GM19043 (cell line): ENCODE results near the gene UGGT1.

Source experiments
- ATAC-seq: cut with Tn5 transposase; IDR thresholded peaks from one replicate; pipeline ENCODE4 v1.9.1; 2021; ENCODE audit warnings: low read depth; ENCODE audit not compliant: unreplicated experiment

The UGGT1 gene

DNA sequence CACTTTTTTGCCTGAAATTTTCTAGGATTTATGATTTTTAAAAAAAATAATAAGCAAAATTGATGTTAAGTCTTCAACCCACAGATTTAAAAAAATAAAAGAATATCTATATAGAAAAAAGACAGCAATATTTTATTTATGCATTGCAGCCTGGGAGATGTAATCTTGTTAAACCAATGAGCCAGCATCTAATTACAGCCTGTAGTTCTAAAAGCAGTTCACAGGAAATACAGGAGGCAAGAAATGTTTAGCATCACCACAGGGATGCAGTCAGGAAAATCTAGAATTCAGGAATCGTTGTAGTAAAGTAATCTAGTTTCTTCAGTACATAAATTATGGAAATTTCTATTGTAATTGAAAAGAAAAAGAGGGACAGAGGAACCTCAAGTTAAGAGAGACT lies 17.2 kb downstream of the UGGT1 start:
- no peak for ATAC-seq

DNA sequence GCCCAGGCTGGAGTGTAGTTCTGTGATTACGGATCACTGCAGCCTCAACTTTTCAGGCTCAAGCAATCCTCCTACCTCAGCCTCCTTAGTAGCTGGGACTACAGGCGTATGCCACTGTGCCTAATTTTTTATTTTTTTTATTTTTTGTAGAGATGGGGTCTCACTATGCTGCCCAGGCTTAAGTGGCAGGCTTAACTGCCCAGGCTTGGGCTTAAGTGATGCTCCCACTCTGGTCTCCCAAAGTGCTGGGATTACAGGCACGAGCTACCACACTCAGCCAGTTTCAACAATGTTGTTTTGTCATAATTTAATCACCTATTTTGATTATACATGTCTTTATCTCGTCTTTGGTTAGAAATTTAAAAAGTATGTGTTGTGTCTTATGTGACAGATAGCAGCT lies 18.2 kb downstream of the UGGT1 start:
- ATAC-seq: no peak

DNA sequence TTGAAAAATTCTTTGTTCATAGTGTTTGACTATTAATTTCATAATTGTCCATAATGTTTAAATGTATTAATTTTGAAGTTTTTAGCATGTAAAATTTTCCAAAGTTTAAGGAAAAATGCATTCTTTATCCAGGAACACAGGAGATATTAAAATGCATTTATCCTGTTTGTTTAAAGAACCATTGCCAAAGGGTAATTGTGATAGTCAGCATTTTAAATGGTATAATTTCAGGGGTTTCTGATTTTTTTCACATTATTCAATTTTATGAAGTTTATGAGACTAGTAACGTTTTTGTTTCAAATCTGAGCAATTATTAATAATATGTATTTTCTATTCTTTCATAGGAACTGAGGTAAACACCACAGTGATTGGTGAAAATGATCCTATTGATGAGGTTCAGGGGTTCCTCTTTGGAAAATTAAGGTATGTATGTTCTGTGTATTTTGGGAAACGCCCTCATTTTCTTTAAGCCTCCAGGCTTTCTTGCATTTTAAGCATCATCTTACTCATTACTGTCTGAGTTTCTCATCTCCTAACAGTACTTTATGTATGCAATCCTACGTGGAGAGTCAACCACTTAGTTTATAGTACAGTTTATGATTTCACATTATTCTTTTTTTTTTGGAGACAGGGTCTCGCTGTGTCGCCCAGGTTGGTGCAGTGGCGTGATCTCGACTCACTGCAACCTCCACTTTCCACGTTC lies 25.1 kb downstream of the UGGT1 start:
- no peak for ATAC-seq

DNA sequence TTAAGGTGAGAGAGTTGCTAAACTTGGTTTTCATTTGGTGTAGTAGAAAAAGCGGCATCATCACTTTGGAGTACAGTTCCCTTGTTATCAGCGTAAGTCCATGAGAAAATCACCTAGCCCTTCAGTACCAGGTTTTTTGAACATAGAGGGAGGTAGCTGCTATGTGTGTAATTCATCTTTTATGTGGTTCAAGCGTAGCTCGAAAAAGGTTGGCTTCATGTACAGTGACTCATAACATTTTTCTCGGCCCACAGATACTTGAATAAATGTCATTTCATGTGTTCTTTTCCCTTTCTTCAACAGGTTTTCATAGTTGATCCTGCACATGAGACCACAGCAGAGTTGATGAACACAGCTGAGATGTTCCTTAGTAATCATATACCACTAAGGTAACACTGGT lies 43.6 kb downstream of the UGGT1 start:
- ATAC-seq: no peak

DNA sequence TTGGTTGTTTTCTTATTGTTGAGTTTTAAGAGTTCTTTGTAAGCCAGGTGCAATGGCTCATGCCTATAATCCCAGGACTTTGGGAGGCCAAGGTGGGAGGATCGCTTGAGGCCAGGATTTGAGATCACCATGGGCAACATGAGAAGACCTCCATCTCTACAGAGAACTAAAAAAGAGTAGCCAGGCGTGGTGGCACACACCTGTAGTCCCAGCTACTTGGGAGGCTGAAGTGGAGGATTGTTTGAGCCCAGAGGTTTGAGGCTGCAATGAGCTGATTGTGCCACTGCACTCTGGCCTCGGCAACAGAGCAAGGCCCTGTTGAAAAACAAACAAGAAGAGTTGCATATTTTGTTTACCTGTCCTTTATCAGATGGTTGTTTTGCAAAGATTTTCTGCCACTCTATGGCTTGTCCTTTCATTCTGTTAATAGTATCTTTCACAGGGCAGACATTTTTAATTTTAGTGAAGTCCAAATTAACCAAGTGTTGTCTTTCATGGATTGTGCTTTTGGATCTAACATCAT lies 46.2 kb downstream of the UGGT1 start:
- ATAC-seq: no peak

DNA sequence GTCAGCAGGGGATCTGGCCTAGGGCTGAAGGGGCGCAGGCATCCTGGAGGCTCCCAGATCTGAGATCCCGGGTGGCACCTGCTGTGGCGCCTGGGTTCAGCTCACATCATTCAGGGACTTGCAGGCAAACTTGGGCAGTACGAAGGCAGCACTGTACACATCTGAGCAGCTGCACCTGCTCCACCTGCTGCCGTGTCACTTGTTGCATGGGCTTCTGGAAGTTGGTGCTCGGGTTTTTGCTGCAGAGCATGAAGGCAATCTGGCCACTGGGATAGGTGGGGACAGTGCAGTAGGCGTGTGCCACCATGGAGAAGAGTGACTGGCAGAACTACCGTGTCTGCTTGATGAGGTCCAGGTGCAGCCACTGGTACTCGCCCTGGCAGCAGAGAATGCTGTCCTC lies 48.6 kb downstream of the UGGT1 start:
- ATAC-seq: no peak

DNA sequence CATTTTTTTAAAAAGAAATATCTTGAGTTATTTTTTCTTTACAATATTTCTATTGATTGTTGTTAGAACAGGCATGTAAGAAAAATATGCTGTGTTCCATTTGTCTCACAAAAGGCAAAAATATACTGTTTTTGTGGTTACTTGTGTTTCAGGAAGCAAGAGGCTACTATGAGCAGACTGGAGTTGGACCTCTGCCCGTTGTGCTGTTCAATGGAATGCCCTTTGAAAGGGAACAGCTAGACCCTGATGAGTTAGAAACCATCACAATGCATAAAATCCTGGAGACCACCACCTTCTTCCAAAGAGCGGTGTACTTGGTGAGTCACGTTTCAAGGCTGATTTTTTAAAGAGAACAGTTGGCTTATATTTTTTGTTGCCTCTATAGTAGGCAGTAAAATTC lies 54.7 kb downstream of the UGGT1 start:
- ATAC-seq: no peak

DNA sequence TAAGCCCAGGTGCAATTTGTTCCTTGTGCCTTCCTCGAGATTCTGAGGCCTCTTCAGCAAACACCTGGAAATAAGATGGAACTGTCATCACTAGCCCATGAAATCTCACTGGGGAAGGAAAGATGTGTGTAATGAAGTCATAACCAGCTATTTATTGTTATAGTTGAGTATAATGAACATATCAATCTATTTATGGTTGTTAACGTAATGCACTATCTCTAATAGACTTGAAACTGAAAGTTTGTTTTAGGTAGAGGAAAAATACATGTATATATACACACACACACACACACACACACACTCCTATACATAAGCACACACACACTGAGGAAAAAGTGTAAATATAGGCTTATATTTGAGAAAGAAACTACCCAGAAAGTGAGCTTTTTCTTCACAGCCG lies 62.8 kb downstream of the UGGT1 start:
- no peak for ATAC-seq

DNA sequence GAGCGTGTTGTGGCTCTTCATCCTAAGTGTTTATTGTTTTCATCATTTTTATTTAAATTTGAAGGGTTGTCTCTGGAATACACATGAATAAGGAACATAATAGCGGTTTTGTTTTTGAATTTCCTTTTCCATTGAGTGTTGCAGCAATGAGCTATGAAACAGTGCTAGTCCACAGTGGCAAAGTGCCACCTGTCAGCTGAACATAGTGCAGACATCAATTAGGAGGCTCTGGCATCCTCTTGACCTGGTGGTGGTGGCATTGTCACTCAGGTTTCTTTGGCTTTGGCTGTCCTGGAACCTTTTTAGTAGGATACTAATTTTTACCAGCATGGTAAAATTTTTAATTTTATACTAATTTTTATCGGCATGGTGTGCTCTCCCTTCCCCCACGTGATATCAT lies 63.2 kb downstream of the UGGT1 start:
- no peak for ATAC-seq

DNA sequence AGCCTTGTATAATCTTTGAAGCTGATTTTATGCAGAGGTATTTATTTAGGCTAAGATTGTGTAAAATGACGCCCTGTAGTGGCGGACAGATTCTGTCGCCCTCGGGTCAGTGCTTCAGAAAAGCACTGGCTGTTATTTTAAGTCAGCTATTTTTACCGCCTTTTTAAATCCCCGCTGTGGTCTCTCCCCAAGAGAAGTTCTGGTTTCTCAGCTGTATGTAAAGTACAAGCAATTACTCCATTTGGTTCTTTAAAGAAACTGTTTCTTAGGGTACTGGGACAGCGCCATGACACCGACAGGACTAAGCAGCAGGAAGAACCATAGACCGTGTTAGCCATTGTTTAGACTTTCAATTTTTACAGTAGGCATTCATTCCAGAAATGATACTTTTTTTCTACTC lies 65.0 kb downstream of the UGGT1 start:
- ATAC-seq: no peak

DNA sequence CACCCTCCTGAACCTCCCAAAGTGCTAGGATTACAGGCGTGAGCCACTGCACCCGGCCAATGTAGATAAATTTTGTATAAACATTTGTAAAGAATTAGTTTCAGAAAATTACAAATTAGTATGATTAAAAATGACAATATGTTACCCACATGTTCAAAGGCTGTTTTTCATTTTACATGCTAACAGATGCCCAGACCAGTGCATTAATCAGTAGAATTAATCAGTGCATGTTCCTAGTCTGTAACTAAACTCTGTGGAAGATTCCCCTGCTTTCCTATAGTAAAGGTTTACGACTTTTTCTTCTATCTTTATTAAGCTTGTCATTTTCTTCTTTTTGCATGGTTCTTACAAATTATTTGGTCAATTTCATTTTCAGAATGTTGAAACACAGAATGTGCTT lies 65.8 kb downstream of the UGGT1 start:
- no peak for ATAC-seq

DNA sequence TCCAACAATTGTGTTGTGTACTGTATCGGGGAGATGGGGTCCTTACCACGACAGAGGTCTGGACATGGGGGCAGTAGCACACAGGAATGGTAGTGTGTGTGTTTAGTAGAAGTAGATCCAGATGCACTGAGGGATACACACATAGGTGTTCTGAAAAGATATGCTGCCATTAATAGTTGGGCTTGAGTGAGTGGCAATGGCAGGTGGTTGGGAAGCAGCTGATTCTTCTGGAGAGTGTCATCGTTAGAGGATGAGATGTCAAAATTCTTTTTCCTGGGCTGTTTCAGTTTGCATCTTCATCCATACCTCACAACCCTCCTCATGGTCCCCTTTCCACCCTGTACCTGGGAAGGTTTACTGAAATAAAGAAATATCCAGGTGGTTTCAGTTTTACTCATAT lies 66.6 kb downstream of the UGGT1 start:
- no peak for ATAC-seq

DNA sequence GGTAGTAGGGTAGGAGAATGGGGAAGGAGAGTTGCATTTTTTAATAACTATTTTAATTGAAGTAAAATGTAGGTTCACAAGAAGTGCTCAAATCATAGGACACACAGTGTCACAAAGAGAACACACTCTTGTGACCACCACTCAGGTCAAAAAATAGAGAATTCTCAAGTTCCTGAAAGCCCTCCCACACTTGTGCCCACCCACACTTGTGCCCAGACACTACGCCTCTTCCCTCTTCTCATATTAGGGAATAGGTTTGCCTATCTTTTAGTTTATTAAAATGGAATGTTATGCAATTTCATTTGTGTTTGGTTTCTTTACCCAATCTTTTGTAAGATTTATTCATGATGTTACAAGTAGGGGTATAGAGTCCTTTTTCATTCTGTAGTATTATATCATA lies 67.2 kb downstream of the UGGT1 start:
- no peak for ATAC-seq

DNA sequence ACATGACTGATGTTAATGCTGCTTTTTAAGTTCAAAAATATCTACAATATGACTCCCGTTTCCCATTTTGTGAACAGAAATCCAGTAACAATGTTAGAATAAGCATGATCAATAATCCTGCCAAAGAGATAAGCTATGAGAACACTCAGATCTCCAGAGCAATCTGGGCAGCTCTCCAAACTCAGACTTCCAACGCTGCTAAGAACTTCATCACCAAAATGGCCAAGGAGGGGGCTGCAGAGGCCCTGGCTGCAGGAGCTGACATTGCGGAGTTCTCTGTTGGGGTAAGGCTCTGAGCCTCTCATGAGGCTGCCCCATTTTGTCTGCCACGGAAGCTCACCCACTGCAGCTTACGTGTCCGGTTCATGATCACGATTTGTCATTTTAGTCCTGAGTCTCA lies 68.4 kb downstream of the UGGT1 start:
- no peak for ATAC-seq

DNA sequence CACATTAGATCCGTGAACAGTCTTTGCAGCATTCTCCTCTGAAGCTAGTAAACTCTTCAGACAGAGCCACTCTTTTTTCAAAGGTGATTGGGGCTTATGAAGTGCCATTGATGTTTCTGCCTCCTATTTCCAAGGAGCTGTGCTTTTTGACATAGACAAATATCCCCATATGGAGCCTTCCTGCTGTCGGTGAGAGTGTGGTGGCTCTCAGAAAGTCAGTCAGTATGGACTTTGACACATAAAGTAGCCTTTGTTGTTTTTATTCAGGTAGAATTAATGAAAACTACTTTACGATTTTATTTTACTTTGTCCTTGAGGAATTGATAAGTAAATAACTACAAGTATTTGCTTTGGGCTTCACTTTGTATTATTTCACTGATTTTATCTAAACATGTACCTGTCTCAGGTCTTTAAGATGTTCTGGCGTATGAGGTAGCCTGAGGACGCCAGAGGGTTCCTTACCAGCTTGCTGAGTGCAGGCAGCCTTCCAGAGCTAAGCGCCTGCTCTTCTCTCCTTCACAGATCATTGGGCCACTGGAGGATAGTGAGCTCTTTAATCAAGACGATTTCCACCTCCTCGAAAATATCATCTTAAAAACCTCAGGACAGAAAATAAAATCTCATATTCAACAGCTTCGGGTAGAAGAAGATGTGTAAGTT lies 69.7 kb downstream of the UGGT1 start:
- no peak for ATAC-seq

DNA sequence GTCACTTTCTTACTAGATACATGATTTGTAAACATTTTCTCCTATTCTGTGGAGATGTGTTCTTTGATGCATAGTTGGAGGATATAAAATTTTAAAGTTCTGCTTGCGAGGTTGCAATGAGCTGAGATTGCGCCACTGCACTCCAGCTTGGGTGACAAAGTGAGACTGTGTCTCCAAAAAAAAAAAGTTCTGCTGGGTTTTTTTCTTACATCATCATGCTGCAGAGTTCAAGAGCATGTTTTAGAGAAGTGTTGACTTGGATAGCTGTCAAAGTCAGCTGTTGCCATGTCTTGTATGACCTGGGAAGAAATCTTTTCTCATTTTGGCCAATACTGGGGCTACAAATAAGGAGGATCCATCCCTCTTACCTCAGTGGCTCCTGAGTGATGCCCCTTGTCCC lies 71.3 kb downstream of the UGGT1 start:
- ATAC-seq: no peak

DNA sequence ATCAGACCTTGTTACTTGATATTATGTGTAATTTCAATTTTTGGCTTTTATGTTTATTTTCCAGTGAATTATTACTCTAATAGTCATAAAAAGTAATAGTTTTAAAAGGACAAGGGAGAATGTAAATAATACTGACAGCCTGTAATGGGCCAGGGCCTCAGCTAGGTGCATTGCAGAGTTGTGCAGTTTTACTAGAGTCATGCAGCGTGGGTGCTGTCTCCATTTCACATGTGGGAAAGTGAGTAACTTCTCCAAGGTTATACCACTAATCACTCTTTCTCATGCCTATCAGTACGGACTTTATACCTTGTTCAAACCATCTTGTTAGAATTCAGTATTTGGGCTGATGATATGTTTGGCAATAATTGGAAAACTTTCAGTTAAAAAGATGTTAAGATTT lies 73.3 kb downstream of the UGGT1 start:
- ATAC-seq: no peak

DNA sequence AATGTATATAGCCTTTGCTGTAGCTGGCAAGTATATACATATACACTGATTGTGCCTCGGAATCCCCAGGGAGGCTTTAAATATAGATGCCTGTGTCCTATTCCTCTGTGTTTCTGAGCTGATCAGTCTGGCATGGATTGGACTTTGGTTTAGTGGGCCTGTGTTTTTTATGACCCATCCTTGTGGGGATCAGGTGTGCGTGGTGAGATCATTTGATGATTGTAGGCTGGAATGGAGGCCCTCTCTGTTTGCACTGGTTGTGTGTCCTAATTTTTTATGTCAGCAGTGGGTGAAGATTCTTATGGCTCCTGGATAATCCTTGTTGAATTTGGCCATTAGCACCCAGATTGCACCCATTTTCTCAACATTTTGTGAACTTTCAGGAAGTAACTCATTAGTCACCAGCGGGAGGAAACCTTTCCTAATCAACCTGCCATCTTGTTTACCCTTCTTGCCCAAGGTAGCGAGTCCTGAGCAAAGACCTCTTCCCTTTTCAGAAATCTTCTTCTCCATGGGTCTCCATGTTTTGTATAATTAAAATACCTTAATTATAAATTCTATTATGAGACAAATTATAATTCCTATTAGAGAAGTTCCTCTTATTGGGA lies 75.8 kb downstream of the UGGT1 start:
- ATAC-seq: no peak

DNA sequence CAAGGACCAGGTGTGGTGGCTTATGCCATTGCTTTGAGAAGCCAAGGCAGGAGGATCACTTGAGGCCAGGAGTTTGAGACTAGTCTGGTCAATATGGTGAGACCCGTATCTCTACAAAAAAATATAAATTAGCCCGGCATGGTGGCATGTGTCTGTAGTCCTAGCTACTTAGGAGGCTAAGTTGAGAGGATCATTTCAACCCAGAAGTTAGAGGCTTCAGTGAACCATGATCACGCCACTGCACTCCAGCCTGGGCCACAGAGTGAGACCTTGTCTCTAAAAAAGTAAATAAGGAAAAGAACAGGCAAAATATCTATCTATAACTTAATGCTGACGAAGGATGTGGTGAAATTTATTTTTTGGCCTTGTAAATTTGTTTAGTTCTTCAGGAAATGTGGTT lies 78.1 kb downstream of the UGGT1 start:
- no peak for ATAC-seq

DNA sequence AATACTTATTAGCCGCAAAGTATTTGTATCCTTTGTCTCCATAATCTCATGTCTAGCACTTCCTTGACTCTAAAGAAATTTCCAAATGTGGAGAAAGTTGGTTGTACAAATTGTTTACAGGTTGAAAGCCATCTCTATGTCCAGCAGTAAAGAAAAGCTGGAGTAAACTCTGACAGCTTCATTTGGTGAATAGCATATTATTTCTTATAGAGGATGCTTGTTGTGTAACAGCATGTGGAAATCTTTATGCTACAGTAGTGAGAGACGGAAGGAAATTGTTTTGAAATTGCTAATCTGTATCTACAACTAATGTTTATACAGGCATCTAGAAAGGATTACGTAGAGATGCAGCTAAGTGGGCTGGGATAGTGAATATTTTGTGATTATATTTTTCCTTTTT lies 78.5 kb downstream of the UGGT1 start:
- ATAC-seq: no peak

DNA sequence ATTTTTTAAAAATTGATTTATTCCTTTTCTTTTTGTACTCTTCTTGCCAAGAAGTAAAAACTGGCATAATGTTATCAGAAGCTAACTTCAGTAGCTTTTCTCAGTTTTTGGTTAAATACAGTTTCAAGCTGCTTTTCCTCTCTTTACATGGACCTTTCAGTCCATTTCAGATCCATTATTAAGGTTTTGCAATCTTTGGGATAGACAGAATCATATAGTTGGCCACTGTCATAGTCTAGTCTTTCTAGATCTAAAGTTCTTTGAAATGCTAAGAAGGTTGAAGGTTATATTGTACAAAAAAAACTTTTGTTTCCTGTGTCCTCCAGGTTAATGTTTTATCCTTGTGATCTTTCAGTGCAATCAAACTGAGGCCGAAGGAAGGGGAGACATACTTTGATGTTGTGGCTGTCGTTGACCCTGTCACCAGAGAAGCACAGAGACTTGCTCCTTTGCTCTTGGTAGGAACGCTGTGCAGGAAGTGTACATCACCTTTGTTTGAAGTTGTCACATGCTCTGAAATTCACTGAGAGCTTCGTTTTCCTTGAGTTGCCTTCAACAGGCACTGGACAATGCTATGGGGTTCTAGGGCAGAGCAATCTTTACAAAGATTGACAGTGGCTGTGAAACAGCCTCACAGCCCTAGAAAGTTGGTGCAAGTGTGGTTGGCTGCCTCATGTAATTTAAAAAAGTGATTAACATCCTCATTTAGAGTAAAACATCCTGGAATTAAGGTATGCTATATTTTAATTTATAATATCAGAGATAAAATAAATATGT lies 79.1 kb downstream of the UGGT1 start:
- ATAC-seq: no peak
